B cell (primary cell): ENCODE results near the gene UMOD.

Experiments
- EZH2 ChIP-seq: IDR thresholded peaks from 2 replicates; pipeline ENCODE4 v1.6.1; 2012; ENCODE audit warnings: borderline replicate concordance, low read depth, mild to moderate bottlenecking, moderate library complexity, low read length; ENCODE audit not compliant: insufficient read depth, poor library complexity, severe bottlenecking
- TF ChIP-seq, protein P1 (sequence below): fragments of 200-600 bp; IDR thresholded peaks from one replicate; pipeline ENCODE4 v1.8.0; 2022; ENCODE audit warnings: antibody characterized with exemption, mild to moderate bottlenecking

DNA sequence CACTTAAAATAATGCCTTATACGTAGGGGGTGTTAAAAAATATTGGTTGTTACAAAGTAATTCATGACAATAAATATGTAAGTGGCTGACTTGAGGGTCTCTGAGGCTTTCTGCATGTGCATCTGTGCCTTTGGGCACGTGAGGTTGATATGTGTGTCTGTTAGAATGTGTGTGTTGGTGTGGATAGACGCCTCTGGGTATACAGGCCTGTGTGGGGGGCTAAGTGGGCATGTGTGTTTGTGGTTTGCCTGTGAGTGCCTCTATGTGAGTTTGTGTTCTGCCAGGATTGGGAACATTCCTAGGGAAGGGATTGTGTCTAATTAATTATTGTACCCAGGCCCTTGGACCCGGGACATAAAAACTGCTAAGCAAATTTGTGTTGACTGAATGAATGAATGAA lies 44.2 kb downstream of the UMOD start:
- TF ChIP-seq EZH2 = no peak
- TF ChIP-seq, protein P1, sequence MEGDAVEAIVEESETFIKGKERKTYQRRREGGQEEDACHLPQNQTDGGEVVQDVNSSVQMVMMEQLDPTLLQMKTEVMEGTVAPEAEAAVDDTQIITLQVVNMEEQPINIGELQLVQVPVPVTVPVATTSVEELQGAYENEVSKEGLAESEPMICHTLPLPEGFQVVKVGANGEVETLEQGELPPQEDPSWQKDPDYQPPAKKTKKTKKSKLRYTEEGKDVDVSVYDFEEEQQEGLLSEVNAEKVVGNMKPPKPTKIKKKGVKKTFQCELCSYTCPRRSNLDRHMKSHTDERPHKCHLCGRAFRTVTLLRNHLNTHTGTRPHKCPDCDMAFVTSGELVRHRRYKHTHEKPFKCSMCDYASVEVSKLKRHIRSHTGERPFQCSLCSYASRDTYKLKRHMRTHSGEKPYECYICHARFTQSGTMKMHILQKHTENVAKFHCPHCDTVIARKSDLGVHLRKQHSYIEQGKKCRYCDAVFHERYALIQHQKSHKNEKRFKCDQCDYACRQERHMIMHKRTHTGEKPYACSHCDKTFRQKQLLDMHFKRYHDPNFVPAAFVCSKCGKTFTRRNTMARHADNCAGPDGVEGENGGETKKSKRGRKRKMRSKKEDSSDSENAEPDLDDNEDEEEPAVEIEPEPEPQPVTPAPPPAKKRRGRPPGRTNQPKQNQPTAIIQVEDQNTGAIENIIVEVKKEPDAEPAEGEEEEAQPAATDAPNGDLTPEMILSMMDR = no peak
